Measurements from ENCODE around the gene AKIRIN2.

AKIRIN2 gene

GRCh38 chr6:87731818-87732661 lies 30.0 kb upstream of the AKIRIN2 start:
- H2AFZ ChIP-seq (ENCODE audit: low read length): no peak overlapping the region
- H3K9me3 ChIP-seq (replicated peaks; ENCODE audit: insufficient read depth, low read length): no peaks in the 10 kb centered on the region
- H3K36me3 ChIP-seq (replicated peaks; ENCODE audit: insufficient read depth, low read length): no peaks in the 10 kb centered on the region
- H3K79me2 ChIP-seq (ENCODE audit: low read length): no peaks in the 10 kb centered on the region
- H3K9me2 ChIP-seq (replicated peaks; ENCODE audit: insufficient read depth, low read length): no peaks in the 10 kb centered on the region
- DNase-seq: no peak
- H3K4me1 ChIP-seq (ENCODE audit: low read length): no peaks in the 10 kb centered on the region
- no peak overlapping the region for H3K9ac ChIP-seq (ENCODE audit: low read length)
- TF ChIP-seq, protein P1, sequence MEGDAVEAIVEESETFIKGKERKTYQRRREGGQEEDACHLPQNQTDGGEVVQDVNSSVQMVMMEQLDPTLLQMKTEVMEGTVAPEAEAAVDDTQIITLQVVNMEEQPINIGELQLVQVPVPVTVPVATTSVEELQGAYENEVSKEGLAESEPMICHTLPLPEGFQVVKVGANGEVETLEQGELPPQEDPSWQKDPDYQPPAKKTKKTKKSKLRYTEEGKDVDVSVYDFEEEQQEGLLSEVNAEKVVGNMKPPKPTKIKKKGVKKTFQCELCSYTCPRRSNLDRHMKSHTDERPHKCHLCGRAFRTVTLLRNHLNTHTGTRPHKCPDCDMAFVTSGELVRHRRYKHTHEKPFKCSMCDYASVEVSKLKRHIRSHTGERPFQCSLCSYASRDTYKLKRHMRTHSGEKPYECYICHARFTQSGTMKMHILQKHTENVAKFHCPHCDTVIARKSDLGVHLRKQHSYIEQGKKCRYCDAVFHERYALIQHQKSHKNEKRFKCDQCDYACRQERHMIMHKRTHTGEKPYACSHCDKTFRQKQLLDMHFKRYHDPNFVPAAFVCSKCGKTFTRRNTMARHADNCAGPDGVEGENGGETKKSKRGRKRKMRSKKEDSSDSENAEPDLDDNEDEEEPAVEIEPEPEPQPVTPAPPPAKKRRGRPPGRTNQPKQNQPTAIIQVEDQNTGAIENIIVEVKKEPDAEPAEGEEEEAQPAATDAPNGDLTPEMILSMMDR (IDR thresholded peaks at IDR 0.05; ENCODE audit: low read length): no peak
- no peak for TF ChIP-seq EZH2phosphoT487 (IDR thresholded peaks at IDR 0.05; ENCODE audit: low read length)
- TF ChIP-seq EZH2 (optimal IDR thresholded peaks at IDR 0.05; ENCODE audit: low read depth, low read length): no peak
- H3K4me3 ChIP-seq (ENCODE audit: low read length): no peak overlapping the region
- no peaks in the 10 kb centered on the region for H3F3A ChIP-seq (ENCODE audit: insufficient read depth, low read length)
- no peak overlapping the region for H3K4me2 ChIP-seq (ENCODE audit: low read depth, low read length)
- H4K20me1 ChIP-seq (ENCODE audit: insufficient read depth, low read length): no peaks in the 10 kb centered on the region
- H3K27ac ChIP-seq (ENCODE audit: low read length): no peak overlapping the region
- H3K27me3 ChIP-seq (replicated peaks; ENCODE audit: insufficient read depth, low read length): no peaks in the 10 kb centered on the region

DNA sequence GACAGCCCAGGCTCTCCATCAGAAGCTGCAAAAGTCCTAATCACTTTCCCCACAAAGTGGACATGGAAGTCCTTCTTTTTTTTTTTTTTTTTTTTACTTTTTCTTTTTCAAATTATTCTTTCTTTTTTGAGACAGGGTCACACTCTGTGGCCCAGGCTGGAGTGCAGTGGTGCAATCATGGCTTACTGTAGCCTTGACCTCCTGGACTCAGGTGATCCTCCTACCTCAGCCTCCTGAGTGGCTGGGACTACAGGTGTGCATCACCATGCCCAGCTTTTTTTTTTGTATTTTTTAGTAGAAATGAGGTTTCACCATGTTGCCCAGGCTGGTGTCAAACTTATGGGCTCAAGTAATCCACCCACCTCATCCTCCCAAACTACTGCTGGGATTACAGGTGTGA lies 29.0 kb upstream of the AKIRIN2 start:
- H2AFZ ChIP-seq (ENCODE audit: low read length): no peak overlapping the region

DNA sequence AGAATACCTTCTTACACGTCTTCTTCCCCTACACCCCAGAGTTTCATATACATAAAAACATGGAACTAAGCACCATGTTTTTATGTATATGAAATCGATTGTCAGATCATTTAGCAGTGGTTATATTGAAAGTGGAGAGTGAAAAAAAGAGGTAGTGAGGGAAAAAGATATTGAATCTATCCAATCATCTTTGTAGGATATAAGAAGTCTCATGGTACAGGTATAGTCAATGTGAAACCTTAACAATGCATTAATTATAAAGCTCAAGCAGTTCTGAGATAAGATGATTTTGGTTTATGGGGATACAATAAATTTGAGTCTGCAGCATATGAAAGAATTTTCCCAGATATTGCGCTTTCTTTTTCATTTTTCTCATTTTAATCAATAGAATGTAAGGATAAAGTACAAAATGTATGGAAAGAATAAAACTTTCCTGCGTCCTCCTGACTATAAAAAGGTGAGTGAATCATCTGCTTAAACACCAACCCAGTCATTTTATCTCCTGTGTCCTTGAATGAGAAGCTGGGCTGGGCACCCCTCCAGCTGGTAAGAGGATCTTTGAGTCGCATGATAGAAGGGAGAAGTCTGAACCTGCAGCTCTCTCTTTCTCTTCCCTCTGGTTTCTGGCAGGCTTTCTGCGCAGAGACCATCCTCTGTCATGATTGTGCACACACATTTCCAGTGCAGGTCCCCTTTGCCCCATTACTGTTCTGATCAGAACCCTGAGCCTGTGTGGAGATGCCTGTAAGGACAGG lies 28.1 kb upstream of the AKIRIN2 start:
- Histone ChIP-seq H2AFZ (ENCODE audit: low read length) (no peak overlapping the region), H3K4me2 (ENCODE audit: low read depth, low read length) (no peak overlapping the region), H3K27ac (ENCODE audit: low read length) (no peak overlapping the region), H3K9ac (ENCODE audit: low read length) (no peak overlapping the region), H3K9me3 (replicated peaks; ENCODE audit: insufficient read depth, low read length) (no peaks in the 10 kb centered on the region), H3K27me3 (replicated peaks; ENCODE audit: insufficient read depth, low read length) (no peaks in the 10 kb centered on the region), H4K20me1 (ENCODE audit: insufficient read depth, low read length) (no peaks in the 10 kb centered on the region), H3K4me1 (ENCODE audit: low read length) (peaks cover 11% of the 10 kb centered on the region), H3K36me3 (replicated peaks; ENCODE audit: insufficient read depth, low read length) (no peaks in the 10 kb centered on the region), H3F3A (ENCODE audit: insufficient read depth, low read length) (peaks cover 10% of the 10 kb centered on the region), H3K4me3 (ENCODE audit: low read length) (no peak overlapping the region), H3K9me2 (replicated peaks; ENCODE audit: insufficient read depth, low read length) (no peaks in the 10 kb centered on the region), H3K79me2 (ENCODE audit: low read length) (no peaks in the 10 kb centered on the region)
- no peak for DNase-seq
- TF ChIP-seq EZH2phosphoT487 (IDR thresholded peaks at IDR 0.05; ENCODE audit: low read length): no peak
- TF ChIP-seq EZH2 (optimal IDR thresholded peaks at IDR 0.05; ENCODE audit: low read depth, low read length): no peak
- TF ChIP-seq, protein P1 (IDR thresholded peaks at IDR 0.05; ENCODE audit: low read length): no peak

More for the DNA sequence above, 29.0 kb upstream of the AKIRIN2 start:
- no peak overlapping the region for H3K27ac ChIP-seq (ENCODE audit: low read length)
- no peak overlapping the region for H3K4me2 ChIP-seq (ENCODE audit: low read depth, low read length)
- peaks cover 2% of the 10 kb centered on the region; the same call in 1 of the 2 replicates for H3K4me1 ChIP-seq (ENCODE audit: low read length)
- no peaks in the 10 kb centered on the region for H4K20me1 ChIP-seq (ENCODE audit: insufficient read depth, low read length)
- H3K79me2 ChIP-seq (ENCODE audit: low read length): no peaks in the 10 kb centered on the region
- H3K9me2 ChIP-seq (replicated peaks; ENCODE audit: insufficient read depth, low read length): no peaks in the 10 kb centered on the region
- no peaks in the 10 kb centered on the region for H3K27me3 ChIP-seq (replicated peaks; ENCODE audit: insufficient read depth, low read length)
- TF ChIP-seq, protein P1 (IDR thresholded peaks at IDR 0.05; ENCODE audit: low read length): no peak
- no peak for TF ChIP-seq EZH2 (optimal IDR thresholded peaks at IDR 0.05; ENCODE audit: low read depth, low read length)
- TF ChIP-seq EZH2phosphoT487 (IDR thresholded peaks at IDR 0.05; ENCODE audit: low read length): no peak
- no peak overlapping the region for H3K4me3 ChIP-seq (ENCODE audit: low read length)
- no peak for DNase-seq
- no peak overlapping the region for H3K9ac ChIP-seq (ENCODE audit: low read length)
- no peaks in the 10 kb centered on the region for H3K36me3 ChIP-seq (replicated peaks; ENCODE audit: insufficient read depth, low read length)
- peaks cover under 1% of the 10 kb centered on the region; the same call in 1 of the 2 replicates for H3F3A ChIP-seq (ENCODE audit: insufficient read depth, low read length)
- no peaks in the 10 kb centered on the region for H3K9me3 ChIP-seq (replicated peaks; ENCODE audit: insufficient read depth, low read length)
